ENCODE results near the gene CHST4. TPM values are rescaled to one million over a fixed set of nuclear protein-coding genes. Genes with fewer than 3 reads are reported as not detected.

CHST4 gene
- total RNA-seq, 2 experiments from 2014 or later = not detected

DNA sequence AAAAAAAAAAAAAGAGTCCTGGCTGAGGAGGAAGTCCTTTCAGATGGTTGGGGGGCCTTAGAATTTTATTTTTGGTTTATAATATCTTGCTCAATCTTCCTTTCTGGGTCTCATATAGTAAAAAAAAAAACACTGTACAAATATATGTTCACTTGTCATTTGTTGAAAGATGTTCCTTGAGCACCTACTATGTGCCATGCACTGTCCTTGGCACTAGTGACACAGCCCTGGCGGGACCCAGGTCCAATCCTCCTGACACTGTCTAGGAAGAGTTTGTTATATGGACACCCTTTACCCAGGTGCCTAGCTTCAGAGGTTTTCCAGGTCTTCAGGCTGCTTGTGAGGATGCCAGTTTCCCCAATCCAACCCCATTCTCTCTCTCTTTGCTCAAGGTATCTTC, 2.0 kb downstream of the CHST4 start:
- Mint-ChIP-seq H3K4me3 (no peak overlapping the region), H3K27me3 (peaks cover 21% of the 10 kb centered on the region), H3K9me3 (no peaks in the 10 kb centered on the region), H3K36me3 (no peaks in the 10 kb centered on the region), H3K4me1 (ENCODE audit: low read depth) (no peaks in the 10 kb centered on the region), H3K27ac (no peak overlapping the region)
- CTCF ChIA-PET = no interaction called here
- POLR2A ChIA-PET = no interaction called here
- no peak for DNase-seq
- intact Hi-C loops (cut with micrococcal nuclease) = no loop called here

DNA sequence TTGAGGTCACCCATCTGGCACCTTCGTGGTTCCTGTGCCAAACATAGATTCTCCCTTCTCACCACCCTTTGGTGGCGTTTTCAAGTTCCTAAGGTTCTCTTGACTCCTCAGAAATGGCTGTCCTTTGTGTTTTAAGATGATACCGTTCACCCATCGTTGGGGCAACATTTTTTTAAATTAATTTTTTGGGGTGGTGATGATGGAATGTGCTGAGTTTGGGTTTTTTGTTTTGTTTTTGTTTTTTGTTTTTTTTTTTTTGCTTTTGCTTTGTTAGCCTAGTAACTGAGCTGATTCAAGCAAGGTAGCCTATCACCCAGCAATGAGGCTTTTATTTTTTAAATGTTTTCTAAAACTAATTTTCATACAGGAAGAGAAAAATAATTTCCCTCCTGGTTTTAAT, 2.6 kb downstream of the CHST4 start:
- POLR2A ChIA-PET = no interaction called here

DNA sequence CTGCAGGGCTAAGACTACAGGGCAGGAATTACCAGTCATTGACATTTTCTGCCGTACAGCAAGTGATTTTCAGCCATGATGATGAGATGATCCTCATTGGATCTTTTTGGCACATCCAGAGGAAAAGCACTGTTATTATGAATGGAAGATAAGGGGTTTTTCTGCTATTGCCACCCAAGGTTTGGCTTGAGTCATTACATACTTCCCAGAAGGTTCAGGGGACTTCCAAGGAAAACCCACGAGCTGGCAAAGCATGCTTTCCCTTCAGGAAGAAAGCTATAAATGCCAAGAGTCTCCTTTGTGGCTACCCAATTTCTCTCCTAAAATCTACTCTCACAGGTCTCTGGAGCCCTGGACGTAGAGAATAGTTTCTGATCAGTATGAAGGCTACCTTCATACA, 6.1 kb downstream of the CHST4 start:
- intact Hi-C loops (cut with micrococcal nuclease) = no loop called here
- no peak overlapping the region for H3K4me3 Mint-ChIP-seq
- peaks cover 10% of the 10 kb centered on the region for H3K27me3 Mint-ChIP-seq
- no peak for DNase-seq
- no peak overlapping the region for H3K27ac Mint-ChIP-seq
- ChIA-PET CTCF (interaction anchor here (0.8 kb wide), 1 partner anchor 7 kb away, joined by 3 read pairs; no protein-coding TSS in a partner anchor), POLR2A (no interaction called here)
- H3K36me3 Mint-ChIP-seq = no peaks in the 10 kb centered on the region
- H3K9me3 Mint-ChIP-seq = no peaks in the 10 kb centered on the region
- H3K4me1 Mint-ChIP-seq (ENCODE audit: low read depth) = no peaks in the 10 kb centered on the region

More for the DNA sequence above, 2.6 kb downstream of the CHST4 start:
- Mint-ChIP-seq H3K4me1 (ENCODE audit: low read depth) (no peaks in the 10 kb centered on the region), H3K9me3 (no peaks in the 10 kb centered on the region), H3K27ac (no peak overlapping the region), H3K27me3 (peaks cover 19% of the 10 kb centered on the region), H3K4me3 (no peak overlapping the region), H3K36me3 (no peaks in the 10 kb centered on the region)
- CTCF ChIA-PET = interaction anchor here (0.8 to 1.4 kb wide), 2 partner anchors 9 to 82 kb away, joined by 6 read pairs; no protein-coding TSS in a partner anchor
- DNase-seq = no peak
- intact Hi-C loops (cut with micrococcal nuclease) = no loop called here

DNA sequence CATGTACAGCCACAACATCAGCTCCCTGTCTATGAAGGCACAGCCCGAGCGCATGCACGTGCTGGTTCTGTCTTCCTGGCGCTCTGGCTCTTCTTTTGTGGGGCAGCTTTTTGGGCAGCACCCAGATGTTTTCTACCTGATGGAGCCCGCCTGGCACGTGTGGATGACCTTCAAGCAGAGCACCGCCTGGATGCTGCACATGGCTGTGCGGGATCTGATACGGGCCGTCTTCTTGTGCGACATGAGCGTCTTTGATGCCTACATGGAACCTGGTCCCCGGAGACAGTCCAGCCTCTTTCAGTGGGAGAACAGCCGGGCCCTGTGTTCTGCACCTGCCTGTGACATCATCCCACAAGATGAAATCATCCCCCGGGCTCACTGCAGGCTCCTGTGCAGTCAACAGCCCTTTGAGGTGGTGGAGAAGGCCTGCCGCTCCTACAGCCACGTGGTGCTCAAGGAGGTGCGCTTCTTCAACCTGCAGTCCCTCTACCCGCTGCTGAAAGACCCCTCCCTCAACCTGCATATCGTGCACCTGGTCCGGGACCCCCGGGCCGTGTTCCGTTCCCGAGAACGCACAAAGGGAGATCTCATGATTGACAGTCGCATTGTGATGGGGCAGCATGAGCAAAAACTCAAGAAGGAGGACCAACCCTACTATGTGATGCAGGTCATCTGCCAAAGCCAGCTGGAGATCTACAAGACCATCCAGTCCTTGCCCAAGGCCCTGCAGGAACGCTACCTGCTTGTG, 10.7 kb downstream of the CHST4 start:
- ChIA-PET POLR2A (no interaction called here), CTCF (interaction anchor here (0.6 to 2.2 kb wide), 3 partner anchors 32 to 74 kb away, joined by 3 to 11 read pairs (median 4); no protein-coding TSS in a partner anchor)
- no peak for DNase-seq
- intact Hi-C loops (cut with micrococcal nuclease) = no loop called here
- Mint-ChIP-seq H3K27ac (no peak overlapping the region), H3K4me3 (no peak overlapping the region), H3K4me1 (ENCODE audit: low read depth) (no peaks in the 10 kb centered on the region), H3K36me3 (no peaks in the 10 kb centered on the region), H3K27me3 (peaks cover 5% of the 10 kb centered on the region), H3K9me3 (no peaks in the 10 kb centered on the region)

DNA sequence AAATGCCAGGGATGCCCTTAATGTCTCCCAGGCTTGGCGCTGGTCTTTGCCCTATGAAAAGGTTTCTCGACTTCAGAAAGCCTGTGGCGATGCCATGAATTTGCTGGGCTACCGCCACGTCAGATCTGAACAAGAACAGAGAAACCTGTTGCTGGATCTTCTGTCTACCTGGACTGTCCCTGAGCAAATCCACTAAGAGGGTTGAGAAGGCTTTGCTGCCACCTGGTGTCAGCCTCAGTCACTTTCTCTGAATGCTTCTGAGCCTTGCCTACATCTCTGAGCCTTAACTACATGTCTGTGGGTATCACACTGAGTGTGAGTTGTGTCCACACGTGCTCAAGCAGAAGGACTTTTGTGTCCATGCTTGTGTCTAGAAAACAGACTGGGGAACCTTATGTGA, 11.4 kb downstream of the CHST4 start:
- Mint-ChIP-seq H3K36me3 (no peaks in the 10 kb centered on the region), H3K4me3 (no peak overlapping the region), H3K27ac (no peak overlapping the region), H3K4me1 (ENCODE audit: low read depth) (peaks cover 4% of the 10 kb centered on the region), H3K9me3 (no peaks in the 10 kb centered on the region), H3K27me3 (peaks cover 6% of the 10 kb centered on the region)
- CTCF ChIA-PET = interaction anchor here (1.0 to 3.5 kb wide), 3 partner anchors 27 to 125 kb away, joined by 3 to 21 read pairs (median 5); partner anchors contain the start of gene ZNF23
- POLR2A ChIA-PET = no interaction called here
- peak; percentile 58 for DNase-seq
- intact Hi-C loops (cut with micrococcal nuclease) = no loop called here

DNA sequence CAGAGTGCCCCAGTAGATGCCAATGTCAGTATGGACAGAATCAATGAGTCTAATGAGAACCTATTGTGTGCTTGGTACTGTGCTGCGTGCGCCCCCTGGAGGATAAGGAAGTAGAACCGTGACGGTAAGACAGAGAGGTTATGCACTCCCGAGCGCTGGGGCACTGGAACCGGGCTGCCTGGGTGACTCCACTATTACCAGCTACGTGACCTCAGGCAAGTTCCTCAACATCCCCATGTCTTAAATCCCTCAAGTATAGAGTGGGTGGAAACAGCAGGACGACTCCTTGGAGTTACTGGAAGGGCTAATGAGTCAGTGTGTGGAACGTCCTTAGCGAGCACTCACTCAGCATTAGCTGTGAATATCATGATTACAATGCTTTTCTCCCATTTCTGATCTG, 16.2 kb downstream of the CHST4 start:
- ChIA-PET POLR2A (interaction anchor here (0.6 kb wide), 1 partner anchor 416 kb away, joined by 3 read pairs; no protein-coding TSS in a partner anchor), CTCF (interaction anchor here (1.5 to 3.6 kb wide), 2 partner anchors 16 to 69 kb away, joined by 4 to 22 read pairs; partner anchors contain the start of gene CHST4)
- Mint-ChIP-seq H3K9me3 (no peaks in the 10 kb centered on the region), H3K4me3 (no peak overlapping the region), H3K4me1 (ENCODE audit: low read depth) (peaks cover 4% of the 10 kb centered on the region), H3K36me3 (no peaks in the 10 kb centered on the region), H3K27ac (no peak overlapping the region), H3K27me3 (peaks cover 6% of the 10 kb centered on the region)
- intact Hi-C loops (cut with micrococcal nuclease) = loop anchor here (1.0 to 5.0 kb wide), 3 partner anchors 40 to 80 kb away; partner anchors contain the start of gene ZNF23
- peak; percentile 77 for DNase-seq

DNA sequence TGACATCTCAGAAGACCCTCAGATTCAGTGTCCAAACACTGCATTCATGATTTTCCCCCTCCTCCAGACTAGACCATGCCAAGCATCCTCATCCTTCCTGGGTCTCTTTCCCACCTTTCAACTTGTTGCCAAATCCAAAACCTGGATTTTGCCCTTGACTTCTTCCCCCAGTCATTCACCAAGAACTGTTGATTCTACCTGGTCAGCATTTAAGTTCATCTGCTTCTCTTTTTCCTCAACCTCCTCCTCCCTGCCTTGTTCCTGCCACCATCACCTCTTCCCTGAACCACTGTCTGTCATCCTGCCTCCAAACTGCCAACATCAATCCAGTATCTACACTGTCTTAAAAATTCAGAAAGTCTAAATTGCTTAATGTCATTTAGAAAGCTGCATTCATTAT, 20.9 kb downstream of the CHST4 start:
- intact Hi-C loops (cut with micrococcal nuclease) = no loop called here
- Mint-ChIP-seq H3K27me3 (peaks cover 5% of the 10 kb centered on the region), H3K9me3 (no peaks in the 10 kb centered on the region), H3K4me3 (no peak overlapping the region), H3K27ac (no peak overlapping the region), H3K36me3 (no peaks in the 10 kb centered on the region), H3K4me1 (ENCODE audit: low read depth) (peaks cover 3% of the 10 kb centered on the region)
- CTCF ChIA-PET = interaction anchor here (0.8 kb wide), 1 partner anchor 180 kb away, joined by 4 read pairs; no protein-coding TSS in a partner anchor
- POLR2A ChIA-PET = no interaction called here
- no peak for DNase-seq

DNA sequence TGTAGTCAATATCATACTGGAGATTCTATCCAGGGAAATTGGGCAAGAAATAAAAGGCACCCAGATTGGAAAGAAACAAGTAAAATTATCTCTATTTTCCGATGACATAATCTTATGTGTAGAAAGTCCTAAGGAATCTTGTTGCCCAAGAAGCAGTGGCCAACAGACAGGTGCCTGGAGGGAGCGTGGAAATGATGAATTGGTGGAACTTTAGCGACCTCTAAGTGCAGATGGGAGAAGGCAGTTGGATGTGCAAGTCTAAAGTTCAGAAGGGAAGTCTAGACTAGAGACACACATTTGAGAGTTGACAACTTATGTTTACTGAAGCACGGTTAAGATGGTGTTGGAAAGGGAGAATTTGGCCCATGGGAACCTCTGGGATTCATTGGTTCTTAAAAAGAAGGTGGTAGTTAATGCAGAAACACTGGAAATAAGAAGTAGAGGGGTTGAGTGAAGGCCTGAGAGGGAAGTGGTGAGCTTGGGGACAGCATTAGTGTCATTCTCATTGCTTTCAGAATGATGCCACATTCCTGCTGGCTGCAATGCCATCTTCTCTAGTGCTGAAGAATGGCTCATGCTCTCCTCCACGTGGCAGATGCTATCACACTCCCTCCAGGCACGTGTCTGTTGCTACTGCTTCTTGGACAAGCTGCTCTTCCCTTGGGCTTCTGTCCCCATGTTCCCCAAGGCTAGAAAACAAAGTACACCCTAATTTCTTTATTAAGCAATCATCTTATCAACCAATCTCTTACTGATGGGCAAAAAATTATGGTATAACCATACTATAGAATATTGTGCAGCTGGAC, 26.7 kb downstream of the CHST4 start:
- Mint-ChIP-seq H3K27me3 (peaks cover 2% of the 10 kb centered on the region), H3K27ac (no peak overlapping the region), H3K9me3 (no peaks in the 10 kb centered on the region), H3K4me3 (no peak overlapping the region), H3K4me1 (ENCODE audit: low read depth) (no peaks in the 10 kb centered on the region), H3K36me3 (no peaks in the 10 kb centered on the region)
- no peak for DNase-seq
- POLR2A ChIA-PET = no interaction called here
- CTCF ChIA-PET = interaction anchor here (1.0 to 1.1 kb wide), 2 partner anchors 53 to 58 kb away, joined by 3 to 6 read pairs; no protein-coding TSS in a partner anchor
- intact Hi-C loops (cut with micrococcal nuclease) = no loop called here

DNA sequence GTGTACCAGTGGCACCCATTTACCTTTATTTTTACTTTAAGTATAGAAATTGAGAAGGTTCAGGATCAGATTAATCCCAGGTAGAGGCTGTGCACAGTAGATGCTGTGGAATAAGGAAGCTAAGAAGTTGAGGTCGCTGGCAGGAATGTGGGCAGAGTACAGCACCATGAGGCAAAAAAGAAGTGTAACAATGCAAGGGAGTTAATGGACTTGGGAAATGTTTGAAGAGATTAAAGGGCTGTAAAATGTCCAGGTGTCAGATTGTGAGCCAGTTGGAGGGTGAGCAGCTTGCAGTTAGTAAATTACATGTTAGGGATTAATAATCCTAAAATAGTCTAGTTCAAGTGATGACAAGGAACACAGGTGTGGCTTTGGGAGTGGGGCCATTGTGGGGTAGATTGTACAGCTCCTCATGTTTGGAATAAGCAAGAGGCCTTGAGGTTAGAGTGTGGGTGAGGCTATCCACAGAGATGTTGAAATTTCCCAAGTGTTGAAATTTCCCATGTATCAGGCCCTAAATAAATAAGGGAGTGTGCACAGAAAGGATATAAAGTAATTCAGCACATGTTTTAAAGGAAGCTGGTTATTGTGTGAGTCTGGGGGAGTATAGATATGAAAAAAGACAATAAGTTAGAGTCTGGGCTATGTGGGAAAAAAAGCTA, 29.1 kb downstream of the CHST4 start:
- Mint-ChIP-seq H3K27me3 (no peaks in the 10 kb centered on the region), H3K4me1 (ENCODE audit: low read depth) (no peaks in the 10 kb centered on the region), H3K4me3 (no peak overlapping the region), H3K36me3 (no peaks in the 10 kb centered on the region), H3K27ac (no peak overlapping the region), H3K9me3 (no peaks in the 10 kb centered on the region)
- intact Hi-C loops (cut with micrococcal nuclease) = no loop called here
- ChIA-PET POLR2A (no interaction called here), CTCF (interaction anchor here (0.6 to 1.3 kb wide), 2 partner anchors 10 to 17 kb away, joined by 3 read pairs; no protein-coding TSS in a partner anchor)
- DNase-seq = no peak

DNA sequence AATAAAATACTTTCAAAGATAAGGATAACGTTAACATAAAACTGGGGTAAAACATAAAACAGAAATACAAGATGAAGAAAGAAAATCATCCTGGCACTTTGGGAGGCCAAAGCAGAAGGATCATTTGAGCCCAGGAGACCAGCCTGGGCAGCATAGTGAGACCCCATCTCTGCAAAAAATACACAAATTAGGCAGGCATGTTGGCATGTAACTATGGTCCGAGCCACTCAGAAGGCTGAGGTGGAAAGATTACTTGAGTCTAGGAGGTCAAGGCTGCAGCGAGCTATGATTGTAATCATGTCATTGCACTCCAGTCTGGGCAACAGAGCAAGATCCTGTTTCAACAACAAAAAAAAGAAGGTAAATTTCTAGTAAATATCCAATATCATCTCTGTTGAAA, 31.1 kb downstream of the CHST4 start:
- DNase-seq = no peak
- H3K36me3 Mint-ChIP-seq = peaks cover 2% of the 10 kb centered on the region
- no peak overlapping the region for H3K4me3 Mint-ChIP-seq
- intact Hi-C loops (cut with micrococcal nuclease) = no loop called here
- POLR2A ChIA-PET = no interaction called here
- CTCF ChIA-PET = no interaction called here
- no peaks in the 10 kb centered on the region for H3K27me3 Mint-ChIP-seq
- H3K9me3 Mint-ChIP-seq = peaks cover 8% of the 10 kb centered on the region
- no peaks in the 10 kb centered on the region for H3K4me1 Mint-ChIP-seq (ENCODE audit: low read depth)
- no peak overlapping the region for H3K27ac Mint-ChIP-seq

DNA sequence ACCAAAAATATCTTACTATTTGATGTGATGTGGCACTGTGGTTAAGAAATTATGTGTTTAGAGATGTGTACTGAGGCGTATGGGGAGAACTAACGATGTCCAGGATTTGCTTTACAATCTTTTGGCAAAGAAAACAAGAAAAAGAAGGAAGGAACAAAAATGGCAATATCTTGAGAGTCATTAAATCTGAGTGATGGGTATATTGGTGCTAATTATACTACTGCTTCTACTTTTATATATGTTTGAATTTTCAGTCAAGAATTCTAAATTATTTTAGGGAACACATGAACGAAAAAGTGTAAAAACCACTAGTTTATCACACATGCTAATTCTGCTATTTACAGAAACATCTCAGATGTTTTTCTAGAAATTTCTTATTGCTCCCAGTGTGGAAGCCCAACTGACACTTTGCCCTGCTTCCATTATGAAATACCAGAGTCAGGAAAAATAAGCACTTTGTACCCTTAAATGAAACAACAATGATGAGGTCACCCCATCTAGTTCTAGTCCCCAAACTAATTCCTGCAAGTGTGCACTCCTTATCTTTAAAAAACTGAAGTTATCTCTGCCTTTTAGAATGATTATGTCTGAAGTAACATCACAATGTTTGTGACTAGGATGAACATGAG, 31.8 kb downstream of the CHST4 start:
- no peak for DNase-seq
- Mint-ChIP-seq H3K4me3 (no peak overlapping the region), H3K27me3 (no peaks in the 10 kb centered on the region), H3K27ac (no peak overlapping the region), H3K9me3 (peaks cover 15% of the 10 kb centered on the region), H3K36me3 (peaks cover 6% of the 10 kb centered on the region), H3K4me1 (ENCODE audit: low read depth) (no peaks in the 10 kb centered on the region)
- intact Hi-C loops (cut with micrococcal nuclease) = no loop called here
- POLR2A ChIA-PET = no interaction called here
- CTCF ChIA-PET = no interaction called here

All from activated CD4-positive, alpha-beta memory T cell treated with anti-CD3 and anti-CD28 coated beads for 36 hours (primary cell).